ENCODE data around the gene ANKFN1.

GRCh38 chr17:56523042-56523441, 369.8 kb downstream of the ANKFN1 start:
- TF ChIP-seq CTCF (IDR thresholded peaks at IDR 0.05) (no peak), POLR2A (IDR thresholded peaks at IDR 0.05) (no peak)
